HG03025 (cell line): Measurements from ENCODE around the gene RIF1.

Source experiments
- ATAC-seq: cut with Tn5 transposase; IDR thresholded peaks from one replicate; pipeline ENCODE4 v1.9.1; 2021; ENCODE audit warnings: mild to moderate bottlenecking, moderate library complexity; ENCODE audit not compliant: unreplicated experiment, low FRiP score

The RIF1 gene

GRCh38 chr2:151518802-151519201 is 109.1 kb downstream of the RIF1 start:
- ATAC-seq, result no peak

GRCh38 chr2:151520976-151521375 is 111.3 kb downstream of the RIF1 start:
- no peak for ATAC-seq

GRCh38 chr2:151522556-151522955 is 112.9 kb downstream of the RIF1 start:
- no peak for ATAC-seq

- ATAC-seq, result no peak
Measured at GRCh38 chr2:151523850-151524249, 114.1 kb downstream of the RIF1 start.

- ATAC-seq, result no peak
Measured at GRCh38 chr2:151525821-151526373, 116.2 kb downstream of the RIF1 start.

GRCh38 chr2:151526572-151527090 is 116.9 kb downstream of the RIF1 start:
- no peak for ATAC-seq
